ENCODE data around the gene NGEF. TPM values are rescaled to one million over a fixed set of nuclear protein-coding genes. Genes with fewer than 3 reads are reported as not detected.

The NGEF gene
- total and polyA plus RNA-seq, 9 of the 15 experiments (the other 6 are each of a cell fraction or from before 2014, with no cell fraction given): 0.07 to 0.17 (median 0.09) TPM; not detected in 6

DNA sequence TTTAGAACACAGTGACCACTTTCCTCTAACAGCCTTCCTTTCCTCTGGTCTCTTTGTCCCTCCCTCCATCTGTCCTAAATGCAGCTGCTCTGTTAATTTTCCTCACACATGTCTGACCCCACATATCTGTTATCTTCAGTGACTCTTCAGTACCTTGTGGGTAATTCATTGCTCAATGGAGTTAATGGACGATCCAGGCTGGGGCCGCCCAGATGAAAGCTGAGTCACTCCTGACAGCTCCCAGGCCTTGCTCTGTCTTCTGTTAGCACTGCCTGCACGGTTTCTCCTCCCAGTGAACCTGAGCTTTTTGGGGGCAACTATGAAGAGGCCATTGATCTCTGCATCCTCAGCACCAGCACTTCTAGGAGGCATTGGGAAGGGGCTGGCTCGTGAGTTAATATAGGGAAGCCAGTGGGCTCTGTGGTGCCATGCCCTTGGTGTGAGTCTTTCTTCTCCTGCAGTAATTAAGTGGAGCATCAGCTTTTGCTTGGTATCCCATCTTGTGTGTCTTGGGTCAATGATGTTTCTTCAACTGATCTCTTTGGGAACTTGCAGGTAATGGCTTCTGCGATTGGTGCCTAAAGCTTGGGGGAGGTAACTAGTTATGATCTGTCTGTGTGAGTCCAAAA, 75.7 kb downstream of the NGEF start (continued):
- peak; percentile 54 for TF ChIP-seq JUND (IDR thresholded peaks at IDR 0.05; ENCODE audit: borderline replicate concordance, low read depth, low read length)
- TF ChIP-seq JUND (tag; IDR thresholded peaks at IDR 0.05; ENCODE audit: borderline replicate concordance, low read depth, low read length): no peak; the same call in 2 of the 3 replicates
- peak; percentile 23 for TF ChIP-seq DACH1 (IDR thresholded peaks at IDR 0.05; ENCODE audit: partially characterized antibody)
- TF ChIP-seq YY1 (IDR thresholded peaks at IDR 0.05; ENCODE audit: borderline replicate concordance in 1 of 3, control insufficient read depth in 1 of 3, extremely low read depth in 1 of 3, insufficient read depth in 3 of 3, insufficient read length in 1 of 3, insufficient replicate concordance in 2 of 3, low read depth in 1 of 3, low read length in 2 of 3): peak in 1 of 3 experiments; percentile 33
- TF ChIP-seq, protein P1, sequence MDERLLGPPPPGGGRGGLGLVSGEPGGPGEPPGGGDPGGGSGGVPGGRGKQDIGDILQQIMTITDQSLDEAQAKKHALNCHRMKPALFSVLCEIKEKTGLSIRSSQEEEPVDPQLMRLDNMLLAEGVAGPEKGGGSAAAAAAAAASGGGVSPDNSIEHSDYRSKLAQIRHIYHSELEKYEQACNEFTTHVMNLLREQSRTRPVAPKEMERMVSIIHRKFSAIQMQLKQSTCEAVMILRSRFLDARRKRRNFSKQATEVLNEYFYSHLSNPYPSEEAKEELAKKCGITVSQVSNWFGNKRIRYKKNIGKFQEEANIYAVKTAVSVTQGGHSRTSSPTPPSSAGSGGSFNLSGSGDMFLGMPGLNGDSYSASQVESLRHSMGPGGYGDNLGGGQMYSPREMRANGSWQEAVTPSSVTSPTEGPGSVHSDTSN (CRISPR knock-in tag; IDR thresholded peaks at IDR 0.05; ENCODE audit: low read depth): no peak
- TF ChIP-seq, protein P1 (tag; conservative IDR thresholded peaks at IDR 0.05; ENCODE audit: low read depth): 0 out of 2 replicates have a peak, but pooled peaks have one; percentile 14
- TF ChIP-seq ATF7 (IDR thresholded peaks at IDR 0.05): no peak
- peak; percentile 65 for TF ChIP-seq TCF3 (CRISPR knock-in tag; IDR thresholded peaks at IDR 0.05)
- no peak for TF ChIP-seq PTTG1 (tag; IDR thresholded peaks at IDR 0.05; ENCODE audit: low read depth)
- TF ChIP-seq BACH1 (tag; IDR thresholded peaks at IDR 0.05): 0 out of 2 replicates have a peak, but pooled peaks have one; percentile 43
- TF ChIP-seq, protein P2, sequence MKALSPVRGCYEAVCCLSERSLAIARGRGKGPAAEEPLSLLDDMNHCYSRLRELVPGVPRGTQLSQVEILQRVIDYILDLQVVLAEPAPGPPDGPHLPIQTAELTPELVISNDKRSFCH (CRISPR knock-in tag; IDR thresholded peaks at IDR 0.05): no peak
- TF ChIP-seq, protein P2 (tag; IDR thresholded peaks at IDR 0.05): no peak
- no peak for TF ChIP-seq MCM7 (IDR thresholded peaks at IDR 0.05)
- TF ChIP-seq MAFK (IDR thresholded peaks at IDR 0.05; ENCODE audit: low read length): peak; percentile 64
- TF ChIP-seq, protein P3, sequence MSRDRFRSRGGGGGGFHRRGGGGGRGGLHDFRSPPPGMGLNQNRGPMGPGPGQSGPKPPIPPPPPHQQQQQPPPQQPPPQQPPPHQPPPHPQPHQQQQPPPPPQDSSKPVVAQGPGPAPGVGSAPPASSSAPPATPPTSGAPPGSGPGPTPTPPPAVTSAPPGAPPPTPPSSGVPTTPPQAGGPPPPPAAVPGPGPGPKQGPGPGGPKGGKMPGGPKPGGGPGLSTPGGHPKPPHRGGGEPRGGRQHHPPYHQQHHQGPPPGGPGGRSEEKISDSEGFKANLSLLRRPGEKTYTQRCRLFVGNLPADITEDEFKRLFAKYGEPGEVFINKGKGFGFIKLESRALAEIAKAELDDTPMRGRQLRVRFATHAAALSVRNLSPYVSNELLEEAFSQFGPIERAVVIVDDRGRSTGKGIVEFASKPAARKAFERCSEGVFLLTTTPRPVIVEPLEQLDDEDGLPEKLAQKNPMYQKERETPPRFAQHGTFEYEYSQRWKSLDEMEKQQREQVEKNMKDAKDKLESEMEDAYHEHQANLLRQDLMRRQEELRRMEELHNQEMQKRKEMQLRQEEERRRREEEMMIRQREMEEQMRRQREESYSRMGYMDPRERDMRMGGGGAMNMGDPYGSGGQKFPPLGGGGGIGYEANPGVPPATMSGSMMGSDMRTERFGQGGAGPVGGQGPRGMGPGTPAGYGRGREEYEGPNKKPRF (IDR thresholded peaks at IDR 0.05; ENCODE audit: low read depth, low read length): no peak
- peak; percentile 48 to 60; a peak in 3 of 4 replicates for TF ChIP-seq TRIM24 (IDR thresholded peaks at IDR 0.05)
- TF ChIP-seq BHLHE40 (IDR thresholded peaks at IDR 0.05; ENCODE audit: low read length): peak; percentile 96
- peak; percentile 88 for TF ChIP-seq NFE2 (IDR thresholded peaks at IDR 0.05; ENCODE audit: low read depth)

All from K562 (cell line).